Endometrial microvascular endothelial cells (primary cell): Measurements from ENCODE around the gene SLC45A2. TPM values are rescaled to one million over a fixed set of nuclear protein-coding genes. Genes with fewer than 3 reads are reported as not detected.
"Not testable (repeated sequence)": the region's sequence is repeated elsewhere in the genome, so short reads cannot be mapped to it uniquely, and the experiment has no call there.

Experiments
- in situ Hi-C: cut with HindIII; loops from 2 replicates; pipeline ENCODE4 v1.10.0; 2017; ENCODE audit warnings: low sequenced_read_pairs, low pct_unique_long_range_greater_than_20kb; ENCODE audit errors: inconsistent ontology term
- total RNA-seq: library from RNA; depleted of rRNA; stranded (reverse); fragments of >200 nt; gene quantifications from one replicate; pipeline ENCODE4 v1.2.3, GENCODE V29; 2015; ENCODE audit errors: inconsistent ontology term

Gene SLC45A2
- not detected for total RNA-seq

GRCh38 chr5:33984671-33985124, at the start of gene SLC45A2:
TSS of gene SLC45A2 (minus strand) at chr5:33984693. CDS start at chr5:33984583, 110 bp downstream.
- in situ Hi-C loops = no loop called here

- in situ Hi-C loops = no loop called here
These were observed 47.5 kb upstream of the SLC45A2 start for GRCh38 chr5:34031966-34032365.

- in situ Hi-C loops = no loop called here
These were observed 46.6 kb upstream of the SLC45A2 start for GRCh38 chr5:34031117-34031516.

GRCh38 chr5:34030585-34030984, 46.1 kb upstream of the SLC45A2 start:
- in situ Hi-C loops = not testable (repeated sequence)

- in situ Hi-C loops = no loop called here
These were observed 45.6 kb upstream of the SLC45A2 start for GRCh38 chr5:34030048-34030447.

GRCh38 chr5:34028349-34028748, 43.9 kb upstream of the SLC45A2 start:
- in situ Hi-C loops = no loop called here

GRCh38 chr5:34026089-34026761, 41.7 kb upstream of the SLC45A2 start:
- in situ Hi-C loops = no loop called here

- in situ Hi-C loops = no loop called here
These were observed 37.7 kb upstream of the SLC45A2 start for GRCh38 chr5:34022121-34022705.

GRCh38 chr5:34021334-34021733, 36.8 kb upstream of the SLC45A2 start:
- in situ Hi-C loops = no loop called here

GRCh38 chr5:34020726-34021125, 36.2 kb upstream of the SLC45A2 start:
- in situ Hi-C loops = no loop called here

- in situ Hi-C loops = no loop called here
These were observed 32.8 kb upstream of the SLC45A2 start for GRCh38 chr5:34017254-34017653.

- in situ Hi-C loops = no loop called here
These were observed 32.3 kb upstream of the SLC45A2 start for GRCh38 chr5:34016750-34017149.

GRCh38 chr5:34016222-34016621, 31.7 kb upstream of the SLC45A2 start:
- in situ Hi-C loops = no loop called here

GRCh38 chr5:34015120-34015822, 30.8 kb upstream of the SLC45A2 start:
- in situ Hi-C loops = no loop called here

- in situ Hi-C loops = no loop called here
These were observed 30.1 kb upstream of the SLC45A2 start for GRCh38 chr5:34014626-34015025.

GRCh38 chr5:34013547-34013946, 29.1 kb upstream of the SLC45A2 start:
- in situ Hi-C loops = no loop called here

- in situ Hi-C loops = no loop called here
These were observed 28.3 kb upstream of the SLC45A2 start for GRCh38 chr5:34012791-34013190.

GRCh38 chr5:34011536-34011935, 27.0 kb upstream of the SLC45A2 start:
- in situ Hi-C loops = no loop called here

GRCh38 chr5:34010146-34010545, 25.7 kb upstream of the SLC45A2 start:
- in situ Hi-C loops = not testable (repeated sequence)

GRCh38 chr5:34009610-34010009, 25.1 kb upstream of the SLC45A2 start:
- in situ Hi-C loops = no loop called here
